ENCODE measurements around the gene PTCH2.
A peak's percentile ranks its signal among the peaks of the same experiment; 100 is the strongest.

The PTCH2 gene

GRCh38 chr1:44776730-44777068 lies 66.4 kb downstream of the PTCH2 start:
- no peak for DNase-seq

GRCh38 chr1:44775930-44776729 lies 66.9 kb downstream of the PTCH2 start:
- DNase-seq: no peak

GRCh38 chr1:44775078-44775929 lies 67.7 kb downstream of the PTCH2 start, which contains the start of gene RPS8:
Gene RPS8, plus strand, starts transcription at chr1:44775540. Its CDS starts 57 bp downstream, at chr1:44775597.
- DNase-seq: peak; percentile 97 to 98
